ENCODE measurements around the gene TSPY4.
"Not testable (repeated sequence)": the region's sequence is repeated elsewhere in the genome, so short reads cannot be mapped to it uniquely, and the experiment has no call there.

Gene TSPY4

GRCh38 chrY:9337164-9337563 is at the start of gene TSPY4:
TSS of gene TSPY4 (plus strand) at chrY:9337464. CDS start at chrY:9337510, 46 bp downstream.
- ATAC-seq, H3K27ac Mint-ChIP-seq, H3K36me3 Mint-ChIP-seq, H3K4me3 Mint-ChIP-seq, H3K27me3 Mint-ChIP-seq, H3K9me3 Mint-ChIP-seq, H3K4me1 Mint-ChIP-seq: not testable (repeated sequence)

GRCh38 chrY:9320996-9321395 is 16.3 kb upstream of the TSPY4 start:
- no peak overlapping the region for H3K4me3 Mint-ChIP-seq

GRCh38 chrY:9357497-9357896 is 20.2 kb downstream of the TSPY4 start, which contains the start of gene TSPY8:
TSS of gene TSPY8 (plus strand) at chrY:9357797. CDS start at chrY:9357843, 46 bp downstream.
- not testable (repeated sequence) for H3K4me3 Mint-ChIP-seq, H3K9me3 Mint-ChIP-seq, H3K4me1 Mint-ChIP-seq, ATAC-seq, H3K27ac Mint-ChIP-seq, H3K27me3 Mint-ChIP-seq, H3K36me3 Mint-ChIP-seq

More at GRCh38 chrY:9320996-9321395, 16.3 kb upstream of the TSPY4 start:
- no peaks in the 10 kb centered on the region for H3K27me3 Mint-ChIP-seq
- no peak for ATAC-seq
- H3K36me3 Mint-ChIP-seq, result no peaks in the 10 kb centered on the region
- H3K4me1 Mint-ChIP-seq, result no peaks in the 10 kb centered on the region
- peaks cover 4% of the 10 kb centered on the region for H3K9me3 Mint-ChIP-seq
- H3K27ac Mint-ChIP-seq, result no peak overlapping the region
